Left lobe of liver (tissue), 2 donors: ENCODE data around the gene DNAH9. TPM values are rescaled to one million over a fixed set of nuclear protein-coding genes. Genes with fewer than 3 reads are reported as not detected.

Experiments
- ATAC-seq: fragments of 200-7000 bp; cut with Tn5 transposase; one replicate; pipeline ENCODE4 v1.9.1; 2020; ENCODE audit warnings: mild to moderate bottlenecking, moderate library complexity
- DNase-seq: peaks from one replicate; pipeline ENCODE4 v3.0.0-alpha.2; 2020; ENCODE audit warnings: low spot score
- total RNA-seq: library from RNA; stranded (reverse); gene quantifications from one replicate; pipeline ENCODE4 v1.2.1, GENCODE V29; 2021
- donor health status: DM: no; HTN: no; CAD: no; lungs with moderate emphysema.
- donor health status: DM: no; HTN: yes; CAD: no.

DNAH9 gene
- total RNA-seq, 1 donor from 2014 or later = 0.20 TPM

DNA sequence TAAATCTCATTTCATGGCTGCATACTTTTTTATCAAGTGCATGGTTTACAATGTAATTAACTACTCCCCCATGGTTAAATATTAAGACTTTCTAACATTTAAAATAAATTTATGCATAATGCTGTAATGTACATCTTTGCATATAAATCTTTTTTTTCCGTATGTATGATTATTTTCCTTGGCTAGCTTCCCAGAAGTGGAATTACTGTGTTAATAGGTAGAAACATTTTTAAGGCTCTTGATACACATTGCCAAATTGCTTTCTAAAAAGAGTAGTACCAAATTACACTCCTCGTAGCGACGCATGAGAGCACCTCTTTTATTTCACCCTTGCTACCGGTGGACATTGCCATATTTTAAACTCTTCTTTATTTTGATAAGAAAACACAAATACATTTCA is 141.1 kb downstream of the DNAH9 start:
- ATAC-seq (no peak), DNase-seq (no peak)

DNA sequence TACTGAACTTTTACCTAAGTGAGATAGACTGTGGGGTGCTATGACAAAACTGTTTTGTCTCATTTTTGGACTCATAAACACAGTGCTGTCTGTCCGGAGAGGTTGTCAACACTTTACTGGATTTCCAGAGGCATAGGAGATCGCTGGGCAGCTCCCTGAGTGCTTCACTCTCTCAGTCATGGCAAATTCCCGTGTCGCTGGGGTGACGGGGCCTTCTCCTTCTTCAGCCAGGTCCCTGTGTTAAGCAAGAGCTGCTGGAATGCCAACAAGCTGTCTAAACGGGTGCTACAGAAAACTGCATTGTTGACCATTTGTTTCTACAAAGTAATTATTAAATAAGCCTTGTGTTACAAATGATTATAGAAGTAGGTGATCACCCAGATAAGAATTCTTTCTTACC is 141.6 kb downstream of the DNAH9 start:
- no peak for ATAC-seq

DNA sequence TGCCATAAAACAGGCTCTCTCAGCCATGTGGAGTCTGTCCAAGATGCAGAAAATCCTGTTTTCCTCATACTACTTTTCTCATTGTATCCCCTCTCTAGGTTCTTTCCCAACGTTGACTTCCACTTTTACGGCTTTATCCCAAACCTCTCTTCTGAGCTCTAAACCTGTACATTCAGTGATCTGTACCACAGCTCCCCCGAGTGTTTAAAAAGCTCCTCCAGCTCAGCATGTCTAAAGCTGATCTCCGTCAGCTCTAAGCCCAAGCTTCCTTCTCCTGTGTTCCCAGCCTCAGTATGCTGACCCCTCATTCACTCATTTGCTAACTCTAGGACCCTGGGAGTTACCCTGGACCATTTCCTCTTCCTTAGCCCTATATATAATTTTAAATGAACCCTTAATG is 144.6 kb downstream of the DNAH9 start:
- DNase-seq (no peak), ATAC-seq (peak; percentile 79)

More for the DNA sequence above, 141.6 kb downstream of the DNAH9 start:
- DNase-seq = no peak

DNA sequence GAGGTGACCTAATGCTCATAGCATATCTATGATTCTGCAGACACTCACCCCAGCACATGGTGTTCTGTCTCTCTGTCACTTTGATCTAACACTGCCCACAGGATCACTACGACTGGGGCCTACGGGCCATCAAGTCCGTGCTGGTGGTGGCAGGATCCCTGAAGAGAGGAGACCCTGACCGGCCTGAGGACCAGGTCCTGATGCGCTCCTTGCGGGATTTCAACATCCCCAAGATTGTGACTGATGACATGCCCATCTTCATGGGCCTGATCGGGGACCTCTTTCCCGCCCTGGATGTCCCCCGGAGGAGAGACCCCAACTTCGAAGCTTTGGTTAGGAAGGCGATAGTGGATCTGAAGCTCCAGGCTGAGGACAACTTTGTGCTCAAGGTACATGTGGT is 146.4 kb downstream of the DNAH9 start:
- DNase-seq (no peak), ATAC-seq (no peak)

DNA sequence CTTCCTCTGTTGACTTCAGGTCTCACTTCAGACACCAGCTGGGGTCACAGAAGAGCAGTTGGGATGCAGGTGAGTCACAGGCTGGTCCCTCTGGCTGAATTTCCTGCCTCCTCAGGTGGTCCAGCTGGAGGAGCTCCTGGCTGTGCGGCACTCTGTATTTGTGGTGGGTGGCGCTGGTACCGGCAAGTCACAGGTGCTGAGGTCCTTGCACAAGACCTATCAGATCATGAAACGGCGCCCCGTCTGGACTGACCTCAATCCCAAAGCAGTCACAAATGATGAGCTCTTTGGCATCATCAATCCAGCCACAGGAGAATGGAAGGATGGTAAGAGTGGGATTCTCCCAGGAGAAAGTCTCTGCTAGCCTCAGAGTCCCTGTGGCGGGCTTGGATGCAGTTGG is 149.2 kb downstream of the DNAH9 start:
- no peak for DNase-seq
- ATAC-seq = no peak

DNA sequence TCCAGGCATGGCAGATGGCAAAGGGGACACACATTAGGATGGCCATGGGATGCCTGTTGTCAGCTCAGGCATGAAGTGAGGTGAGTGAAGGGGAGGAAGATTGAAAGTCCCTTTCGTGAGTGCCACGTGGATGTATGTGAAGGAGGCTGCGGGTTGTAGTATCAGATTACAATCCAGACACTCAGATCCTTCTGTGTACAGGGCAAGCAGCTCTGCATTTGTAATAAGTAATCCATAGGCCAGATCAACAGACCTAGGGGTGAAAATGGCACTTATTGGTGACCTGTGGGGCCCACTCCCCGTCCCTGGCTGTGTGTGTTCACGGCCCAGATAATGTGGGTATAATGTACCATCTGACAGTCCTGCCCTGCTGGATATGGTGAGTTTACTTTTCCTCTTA is 159.5 kb downstream of the DNAH9 start:
- DNase-seq (no peak), ATAC-seq (no peak)

DNA sequence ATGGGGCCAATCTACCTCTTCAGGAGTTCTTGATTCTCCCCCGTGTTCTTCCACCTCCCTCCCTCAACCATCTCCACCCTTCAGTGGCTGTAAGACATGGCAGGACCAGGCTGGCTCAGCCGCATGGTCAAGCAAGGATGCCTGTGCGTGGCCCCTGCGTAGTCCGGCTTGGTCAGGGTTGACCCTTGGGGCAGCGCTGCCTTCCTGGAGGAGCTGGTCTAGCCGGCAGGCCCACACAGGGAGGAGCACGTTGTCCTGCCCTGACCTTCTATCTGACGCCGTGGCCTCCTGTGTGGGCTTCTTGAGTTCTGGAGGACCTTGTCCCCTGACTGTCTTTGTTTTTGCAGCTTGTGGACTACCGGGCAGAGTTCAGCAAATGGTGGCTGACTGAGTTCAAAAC is 169.8 kb downstream of the DNAH9 start:
- ATAC-seq = no peak
- no peak for DNase-seq

DNA sequence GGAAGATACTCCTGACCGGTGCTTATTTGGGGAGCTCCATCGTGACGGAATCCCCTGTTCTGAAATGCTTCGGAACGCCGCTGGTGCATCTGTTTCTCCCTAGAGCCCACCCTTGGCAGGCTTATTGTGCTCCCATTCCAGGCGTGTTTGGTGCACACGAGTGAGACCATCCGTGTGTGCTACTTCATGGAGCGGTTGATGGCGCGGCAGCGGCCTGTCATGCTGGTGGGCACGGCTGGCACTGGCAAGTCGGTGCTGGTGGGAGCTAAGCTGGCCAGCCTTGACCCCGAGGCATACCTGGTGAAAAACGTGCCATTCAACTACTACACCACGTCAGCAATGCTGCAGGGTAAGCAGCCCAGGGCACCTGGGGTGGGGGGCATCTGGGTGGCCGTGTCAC is 170.7 kb downstream of the DNAH9 start:
- ATAC-seq (no peak), DNase-seq (no peak)

DNA sequence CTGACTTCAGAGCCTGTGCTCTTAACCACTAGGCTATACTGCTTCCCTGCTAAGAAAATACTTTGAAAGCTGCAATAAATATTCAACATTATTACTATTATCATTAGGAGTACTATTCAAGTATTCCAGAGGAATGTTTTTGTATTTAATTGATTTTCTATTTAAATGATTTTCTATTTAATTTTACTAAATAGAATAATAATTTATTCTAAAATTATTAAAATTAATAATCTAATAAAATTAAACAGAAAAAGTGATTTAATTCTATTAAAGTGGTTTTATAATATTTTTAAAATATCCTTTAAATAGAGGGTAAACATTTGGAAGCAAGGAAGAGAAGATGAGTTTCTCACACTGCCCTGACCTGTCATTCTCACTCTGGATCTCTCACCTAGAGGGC is 173.8 kb downstream of the DNAH9 start:
- ATAC-seq (no peak), DNase-seq (no peak)

DNA sequence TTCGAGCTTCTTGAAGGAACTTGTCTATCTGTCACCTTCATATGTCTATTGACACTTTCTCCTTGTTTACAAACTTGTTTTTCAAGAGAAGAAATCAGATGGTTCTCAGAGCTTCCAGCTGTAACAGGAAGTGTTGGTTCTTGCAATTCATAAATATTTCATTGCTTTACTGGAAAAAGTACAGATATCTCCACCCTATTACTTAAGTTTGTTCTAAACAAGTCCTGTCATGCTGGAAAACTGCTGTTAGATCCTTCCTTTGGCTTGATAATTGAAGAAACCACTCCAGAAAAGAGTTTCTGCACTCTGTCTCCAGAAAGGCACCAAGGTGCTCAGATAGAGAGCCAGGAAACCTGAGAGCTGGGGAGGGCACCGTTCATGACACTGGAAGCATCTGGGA is 181.6 kb downstream of the DNAH9 start:
- DNase-seq = no peak
- ATAC-seq = no peak

DNA sequence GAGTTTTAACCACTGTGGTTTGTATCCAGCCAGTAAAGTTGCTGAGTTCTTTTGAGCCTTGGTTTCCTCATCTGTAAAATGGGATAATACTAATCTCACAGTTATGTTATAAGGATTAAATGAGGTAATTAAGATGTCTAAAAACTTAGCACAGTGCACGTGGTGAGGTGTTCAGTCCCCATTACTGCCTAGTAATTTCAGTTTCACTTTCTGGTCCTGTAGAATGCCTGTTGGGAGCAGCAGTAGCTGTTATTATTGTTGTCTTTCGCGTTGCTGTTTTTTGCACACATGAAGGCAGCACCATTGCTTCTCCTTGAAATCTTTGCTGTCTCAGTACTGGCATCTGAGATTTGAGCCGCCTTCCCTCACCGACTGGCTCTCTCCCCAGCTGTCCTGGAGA is 182.4 kb downstream of the DNAH9 start:
- ATAC-seq = no peak

DNA sequence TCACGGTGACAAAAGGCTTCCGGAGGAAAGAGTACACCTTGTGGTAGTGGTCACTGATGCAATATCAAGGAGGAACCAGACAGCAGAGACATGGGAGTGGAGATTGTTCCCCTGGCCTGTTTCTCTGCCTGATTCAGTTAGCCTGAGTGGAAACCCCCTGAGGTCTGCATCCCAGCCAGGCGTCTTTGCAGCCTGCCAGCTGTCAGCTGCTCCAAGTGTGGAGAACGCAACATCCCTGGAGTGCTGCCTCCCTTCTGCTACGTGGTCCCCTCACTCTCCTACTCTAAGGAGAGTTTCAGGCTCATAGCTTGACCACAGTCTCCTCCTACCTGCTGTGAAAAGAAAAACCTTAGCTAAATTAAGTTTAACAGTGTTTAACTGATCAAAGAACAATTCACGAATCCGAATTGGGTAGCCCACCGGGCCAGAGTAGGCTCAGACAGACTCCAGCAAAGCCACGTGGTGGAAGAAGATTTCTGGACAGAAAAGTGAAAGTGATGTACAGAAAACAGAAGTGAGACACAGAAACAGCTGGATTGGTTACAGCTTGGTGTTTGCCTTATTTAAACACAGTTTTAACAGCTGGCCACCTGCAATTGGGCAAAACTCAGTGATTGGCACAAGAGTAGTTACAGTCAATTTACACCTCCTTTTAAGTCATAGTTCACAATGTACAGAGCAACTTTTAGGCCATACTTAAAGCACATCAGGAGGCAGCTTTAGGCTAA is 188.6 kb downstream of the DNAH9 start:
- no peak for DNase-seq
- ATAC-seq = no peak

More for the DNA sequence above, 182.4 kb downstream of the DNAH9 start:
- no peak for DNase-seq

DNA sequence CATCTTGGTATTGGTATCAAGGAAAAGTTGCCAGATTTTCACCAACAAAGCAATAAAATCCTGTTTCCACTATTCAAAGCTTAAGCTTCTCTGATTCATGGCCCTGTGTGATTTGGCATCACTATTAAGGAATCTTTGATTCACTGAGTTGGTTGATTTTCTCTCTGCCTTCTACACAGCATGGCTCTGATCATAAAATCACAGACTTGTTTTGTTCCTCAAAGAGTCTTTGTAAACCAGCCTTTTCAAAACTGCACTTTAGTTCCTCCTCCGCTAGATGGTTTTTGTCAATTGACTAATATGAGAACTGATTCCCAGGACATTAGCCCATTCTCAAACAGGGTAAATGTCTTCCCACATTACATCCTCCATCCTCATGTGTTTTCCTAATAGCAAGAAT is 197.6 kb downstream of the DNAH9 start:
- ATAC-seq = no peak
- no peak for DNase-seq

DNA sequence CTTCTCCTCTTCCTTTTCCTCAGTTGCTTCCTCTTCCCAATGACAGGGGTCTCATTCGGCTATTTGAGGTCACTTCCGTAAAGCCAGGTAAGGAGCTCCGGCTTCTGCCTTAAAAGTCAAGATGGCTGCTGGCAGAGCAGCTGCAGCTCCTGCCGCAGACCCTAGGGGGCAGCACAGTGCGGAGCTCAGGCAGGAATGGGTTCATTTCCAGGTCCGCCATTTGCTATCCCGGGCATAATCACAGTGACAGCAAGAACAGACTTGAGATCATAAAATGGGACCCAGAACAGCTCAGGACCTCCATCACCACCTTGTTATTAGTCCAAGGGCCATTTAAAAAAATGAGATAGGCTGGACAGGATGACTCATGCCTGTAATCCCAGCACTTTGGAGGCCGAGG is 199.5 kb downstream of the DNAH9 start:
- DNase-seq (no peak), ATAC-seq (no peak)

DNA sequence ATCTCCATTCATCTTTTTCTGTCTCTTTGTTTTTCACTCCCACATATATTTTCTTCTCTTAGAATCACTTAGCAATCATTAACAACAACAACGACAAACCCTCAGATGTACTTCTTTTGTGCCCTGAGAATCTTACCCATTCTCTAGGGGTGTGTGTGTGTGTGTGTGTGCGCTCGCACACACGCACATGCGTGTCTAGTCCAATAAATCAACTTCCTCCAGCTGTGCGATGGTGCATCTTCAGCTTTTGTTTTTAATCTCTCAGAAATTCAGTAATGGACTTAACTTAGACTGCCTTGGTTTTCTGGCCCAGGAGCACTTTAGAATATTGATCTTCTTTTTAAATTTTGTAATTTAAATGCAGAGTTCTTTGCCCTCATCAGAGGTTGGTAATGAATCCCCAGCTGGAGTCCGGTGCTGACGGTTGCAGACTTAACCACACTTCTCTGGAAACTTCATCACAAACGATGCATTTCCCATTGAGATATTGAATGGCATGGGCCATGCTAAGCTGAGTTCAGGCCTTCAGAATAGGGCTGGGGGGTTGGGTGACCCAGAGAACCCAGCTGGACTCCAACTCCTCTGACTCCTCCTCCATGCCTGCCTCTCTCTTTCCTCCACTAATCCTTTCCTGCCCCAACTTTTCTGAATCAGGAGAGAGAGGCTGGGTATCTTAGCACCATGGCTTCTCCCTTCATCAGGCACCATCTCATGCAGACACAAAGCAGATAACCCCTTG is 205.1 kb downstream of the DNAH9 start:
- DNase-seq = no peak
- ATAC-seq = no peak

DNA sequence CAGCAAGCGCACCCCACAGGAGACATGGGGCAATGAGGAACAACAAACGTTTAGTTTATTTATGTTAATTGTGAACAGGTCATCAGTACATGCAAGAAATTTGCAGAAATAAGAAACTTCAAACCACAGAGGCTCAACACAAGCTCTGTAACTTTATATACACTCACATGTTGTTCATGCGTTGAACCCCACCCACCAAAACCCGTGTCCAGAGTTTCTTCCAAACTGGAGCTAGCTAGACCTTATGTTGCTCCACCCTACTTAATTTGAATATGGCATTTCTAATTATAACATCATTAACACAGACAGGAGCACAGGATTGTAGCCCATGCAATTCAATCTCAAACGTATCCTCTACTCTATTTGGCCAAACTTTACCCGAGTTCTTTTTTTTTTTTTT is 206.9 kb downstream of the DNAH9 start:
- DNase-seq (no peak), ATAC-seq (no peak)

DNA sequence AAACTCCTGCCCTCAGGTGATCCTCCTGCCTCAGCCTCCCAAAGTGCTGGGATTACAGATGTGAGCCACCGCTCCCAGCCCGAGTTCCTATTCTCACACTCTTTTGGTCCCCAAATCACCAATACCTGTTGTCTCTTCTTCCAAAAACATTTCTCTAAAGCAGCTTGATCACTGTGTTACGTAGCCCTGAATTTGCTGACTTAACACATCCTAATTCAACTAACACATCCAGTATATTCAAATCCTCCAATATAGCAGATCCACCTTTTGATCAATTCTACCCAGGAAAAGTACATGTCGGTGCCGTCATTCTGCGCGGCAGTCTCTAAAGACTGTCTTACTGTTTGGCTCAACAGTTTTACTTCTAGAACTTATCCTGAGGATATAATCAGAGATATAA is 207.7 kb downstream of the DNAH9 start:
- no peak for DNase-seq

DNA sequence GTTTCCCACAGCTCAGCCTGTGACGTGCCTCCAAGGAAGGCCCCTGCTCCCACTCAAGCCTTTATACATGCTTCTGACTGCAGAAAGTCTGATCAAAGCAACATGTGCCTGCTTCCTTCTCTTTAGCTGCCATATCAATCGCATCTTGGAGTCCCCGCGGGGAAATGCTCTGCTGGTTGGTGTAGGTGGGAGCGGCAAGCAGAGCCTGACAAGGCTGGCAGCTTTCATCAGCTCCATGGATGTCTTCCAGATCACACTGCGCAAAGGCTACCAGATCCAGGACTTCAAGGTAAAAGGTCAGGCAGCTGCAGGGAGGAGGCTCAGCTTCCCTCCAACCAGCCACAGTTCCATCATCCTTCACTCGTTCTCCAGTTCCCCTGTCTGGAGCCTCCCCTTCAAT is 209.3 kb downstream of the DNAH9 start:
- DNase-seq (no peak), ATAC-seq (no peak)

More for the DNA sequence above, 207.7 kb downstream of the DNAH9 start:
- no peak for ATAC-seq

DNA sequence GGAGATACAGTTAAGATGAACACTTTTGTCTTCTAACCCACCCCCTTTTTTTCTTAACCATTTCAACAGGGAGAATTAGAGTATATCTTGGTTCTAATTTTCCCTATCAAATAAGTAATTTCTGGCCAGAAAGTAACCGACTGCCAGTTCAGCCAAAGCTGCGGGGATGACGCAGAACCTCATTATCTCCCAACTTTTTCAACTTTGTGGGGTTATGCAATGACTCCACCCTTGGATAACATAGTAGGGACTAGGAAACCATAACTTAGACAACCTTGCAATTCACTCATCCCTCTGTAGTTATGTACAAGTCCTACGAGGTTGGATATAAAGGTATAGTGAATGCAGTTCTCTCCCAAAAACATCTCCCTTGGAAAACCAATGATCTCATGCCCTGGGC is 215.0 kb downstream of the DNAH9 start:
- ATAC-seq (no peak), DNase-seq (no peak)

DNA sequence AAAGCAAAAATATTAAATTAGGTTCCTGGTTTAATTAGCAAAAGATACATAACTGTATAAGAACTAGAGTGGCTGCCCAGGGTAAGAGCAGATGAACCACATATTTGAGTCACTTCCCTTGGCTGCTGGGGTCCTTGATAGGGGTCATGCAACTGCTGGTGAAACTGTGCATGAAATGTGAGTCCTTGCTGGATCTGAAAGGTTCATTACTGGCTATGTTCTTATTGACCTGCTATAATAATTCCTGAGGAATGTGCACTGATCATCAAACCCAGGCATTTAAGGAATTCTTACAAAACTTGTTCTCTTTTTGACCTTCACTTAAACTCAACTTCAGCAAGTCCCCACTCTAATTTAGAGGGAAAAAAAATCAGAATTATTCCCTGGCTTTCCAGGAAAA is 215.6 kb downstream of the DNAH9 start:
- ATAC-seq (no peak), DNase-seq (no peak)

DNA sequence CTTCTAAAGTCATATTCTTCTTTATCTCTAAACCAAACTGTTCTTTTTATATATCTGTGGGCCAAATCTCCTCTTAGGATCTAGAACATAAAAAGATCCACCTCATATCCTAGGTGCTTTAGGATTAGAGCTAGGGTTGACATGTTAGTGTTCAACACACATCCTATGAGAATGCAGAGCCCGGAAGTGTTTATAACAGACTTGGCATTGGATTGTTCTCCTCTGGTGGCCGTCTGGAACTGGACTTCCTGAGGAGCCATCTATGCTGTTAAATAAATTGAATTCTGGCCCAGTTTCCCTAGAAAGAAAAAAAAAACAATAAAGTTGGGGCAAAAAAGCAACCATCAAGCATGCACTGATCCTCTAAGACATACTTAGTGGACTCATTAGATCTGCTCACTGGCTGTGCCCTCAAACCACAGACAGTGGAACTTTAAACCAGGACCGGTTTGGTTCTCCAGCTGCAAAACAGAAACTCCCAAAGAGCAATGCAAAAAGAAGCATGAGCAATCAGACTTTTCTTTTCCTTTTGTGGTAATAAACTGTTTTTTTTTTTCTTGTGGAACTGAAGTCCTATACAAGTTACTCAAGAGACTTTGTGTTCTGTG is 216.5 kb downstream of the DNAH9 start:
- ATAC-seq = no peak

DNA sequence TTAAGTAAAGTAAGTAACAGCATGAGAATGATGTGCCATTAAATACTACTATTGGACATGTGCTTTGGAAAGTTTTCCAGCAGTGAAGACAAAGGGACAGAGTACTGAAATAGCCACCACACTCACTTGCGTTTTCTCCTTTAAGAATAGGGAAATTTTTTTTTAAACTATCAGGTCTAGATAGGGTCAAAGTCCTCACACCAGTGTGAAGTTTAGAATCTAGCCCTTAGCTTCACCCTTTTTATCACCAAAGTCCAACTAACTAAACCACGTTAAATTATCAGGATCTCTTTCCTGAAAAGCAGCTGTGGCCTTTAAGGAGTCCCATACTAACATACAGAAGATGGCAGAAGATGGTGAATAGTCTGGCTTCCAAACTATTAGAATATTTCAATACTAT is 218.1 kb downstream of the DNAH9 start:
- no peak for ATAC-seq
- DNase-seq = no peak

More for the DNA sequence above, 216.5 kb downstream of the DNAH9 start:
- DNase-seq = no peak
